HG03378 (cell line): ENCODE measurements around the gene EMSY.
"Not testable (repeated sequence)": the region's sequence is repeated elsewhere in the genome, so short reads cannot be mapped to it uniquely, and the experiment has no call there.

Experiments
- ATAC-seq: cut with Tn5 transposase; IDR thresholded peaks from one replicate; pipeline ENCODE4 v1.9.1; 2021; ENCODE audit warnings: mild to moderate bottlenecking, moderate library complexity; ENCODE audit not compliant: unreplicated experiment

The EMSY gene

DNA sequence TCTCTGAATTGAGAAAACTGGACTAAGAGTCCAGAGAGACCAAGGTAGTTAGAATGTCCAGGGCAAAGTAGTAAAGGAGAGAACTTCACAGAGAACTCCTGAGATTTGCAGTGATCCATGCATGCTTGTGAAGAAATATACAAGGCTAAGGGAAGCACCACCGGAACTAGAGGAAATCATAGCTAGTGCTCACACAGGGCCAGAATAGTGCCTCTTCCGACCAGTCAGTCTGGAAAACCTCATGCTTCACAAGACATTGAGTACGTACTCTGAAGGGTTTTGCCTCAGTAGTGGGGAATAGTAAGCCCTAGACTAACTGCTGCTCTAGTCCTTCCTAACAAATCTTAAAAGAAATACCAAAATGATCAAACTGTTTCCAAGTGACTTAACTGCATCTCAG is 117.7 kb downstream of the EMSY start:
- ATAC-seq, result no peak

DNA sequence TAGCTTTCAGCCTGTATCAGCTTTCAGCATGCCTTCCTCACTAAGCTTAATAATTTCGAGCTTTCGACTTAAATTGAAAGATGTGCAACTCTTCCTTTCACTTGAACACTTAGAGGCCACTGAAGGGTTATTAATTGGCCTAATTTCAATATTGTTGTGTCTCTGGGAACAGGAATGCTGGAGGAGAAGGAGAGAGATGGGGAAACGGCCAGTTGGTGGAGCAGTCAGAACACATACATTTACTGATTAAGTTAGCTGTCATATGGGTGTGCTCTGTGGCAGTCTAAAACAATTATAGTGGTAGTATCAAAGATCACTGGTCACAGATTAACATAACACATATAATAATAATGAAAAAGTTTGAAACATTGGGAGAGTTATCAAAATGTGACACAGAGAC is 119.5 kb downstream of the EMSY start:
- no peak for ATAC-seq

DNA sequence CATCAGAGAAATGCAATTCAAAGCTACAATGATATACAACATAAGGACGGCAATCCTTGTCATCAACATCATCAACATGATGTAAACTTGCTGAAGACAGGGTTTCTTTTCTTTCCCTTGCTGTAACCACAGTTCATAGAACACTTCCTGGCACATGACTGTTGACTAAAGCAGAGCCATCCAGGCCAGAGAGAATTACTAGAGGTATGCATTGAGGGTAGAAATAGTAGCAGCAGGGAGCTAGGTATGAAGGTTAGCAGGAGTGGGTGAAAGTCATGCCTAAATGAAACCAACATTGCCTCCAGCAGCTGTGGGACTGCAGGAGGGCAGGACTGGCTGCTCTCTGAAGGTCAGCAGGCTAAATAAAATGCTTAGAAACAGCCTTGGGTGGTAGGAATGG is 122.0 kb downstream of the EMSY start:
- ATAC-seq, result no peak

DNA sequence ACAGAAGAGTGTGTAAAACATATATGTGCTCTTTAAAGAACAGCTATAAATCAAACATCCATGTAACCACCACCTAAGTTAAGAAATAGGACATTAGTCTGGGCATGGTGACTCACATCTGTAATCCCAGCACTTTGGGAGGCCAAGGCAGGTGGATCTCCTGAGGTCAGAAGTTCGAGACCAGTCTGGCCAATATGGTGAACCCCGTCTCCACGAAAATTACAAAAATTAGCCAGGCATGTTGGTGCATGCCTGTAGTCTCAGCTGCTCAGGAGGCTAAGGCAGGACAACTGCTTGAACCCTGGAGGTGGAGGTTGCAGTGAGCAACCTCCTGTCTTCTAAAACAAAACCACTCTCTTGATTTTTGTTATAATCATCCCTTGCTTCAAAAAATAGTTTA is 122.4 kb downstream of the EMSY start:
- ATAC-seq, result no peak

DNA sequence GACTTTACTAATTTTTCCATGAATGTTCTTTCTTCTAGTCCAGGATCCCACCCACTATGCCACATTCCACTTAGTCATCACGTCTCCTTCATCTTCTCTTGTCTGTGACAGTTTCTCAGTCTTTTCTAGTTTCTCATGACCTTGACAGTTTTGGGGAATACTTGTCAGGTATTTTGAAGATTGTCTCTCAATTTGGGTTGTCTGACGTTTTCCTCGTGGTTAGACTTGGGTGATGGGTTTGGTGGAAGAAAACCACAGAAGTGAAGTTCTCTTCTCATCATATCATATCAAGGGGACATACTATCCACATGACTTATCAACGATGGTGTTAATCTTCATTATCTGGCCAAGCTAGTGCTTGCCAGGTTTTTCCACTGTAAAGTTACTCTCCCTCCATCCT is 123.3 kb downstream of the EMSY start:
- ATAC-seq, result no peak

GRCh38 chr11:76568621-76569020 is 123.8 kb downstream of the EMSY start:
- no peak for ATAC-seq

GRCh38 chr11:76572181-76572875 is 127.5 kb downstream of the EMSY start:
- not testable (repeated sequence) for ATAC-seq

DNA sequence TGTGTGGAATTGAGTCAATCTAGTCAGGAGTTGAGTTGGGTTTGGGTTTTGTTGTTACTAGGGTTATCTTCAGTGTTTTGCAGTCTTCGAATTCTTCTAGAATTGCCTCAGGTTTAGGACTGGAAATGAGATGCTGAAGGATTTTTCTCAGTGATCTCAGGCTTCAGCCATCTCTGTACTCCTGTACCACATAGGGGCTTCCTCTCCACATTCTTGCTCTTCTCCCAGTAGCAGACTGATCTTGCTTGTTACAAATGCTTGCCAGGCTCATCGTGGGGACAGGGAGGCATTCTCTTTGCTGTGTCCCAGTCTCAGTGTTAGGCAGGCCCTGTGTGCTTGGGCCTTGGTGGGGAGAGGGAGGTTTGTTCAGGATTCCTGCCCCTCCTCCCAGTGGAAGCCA is 129.6 kb downstream of the EMSY start:
- no peak for ATAC-seq

- ATAC-seq, result no peak
These were observed 130.1 kb downstream of the EMSY start for GRCh38 chr11:76574879-76575278.

DNA sequence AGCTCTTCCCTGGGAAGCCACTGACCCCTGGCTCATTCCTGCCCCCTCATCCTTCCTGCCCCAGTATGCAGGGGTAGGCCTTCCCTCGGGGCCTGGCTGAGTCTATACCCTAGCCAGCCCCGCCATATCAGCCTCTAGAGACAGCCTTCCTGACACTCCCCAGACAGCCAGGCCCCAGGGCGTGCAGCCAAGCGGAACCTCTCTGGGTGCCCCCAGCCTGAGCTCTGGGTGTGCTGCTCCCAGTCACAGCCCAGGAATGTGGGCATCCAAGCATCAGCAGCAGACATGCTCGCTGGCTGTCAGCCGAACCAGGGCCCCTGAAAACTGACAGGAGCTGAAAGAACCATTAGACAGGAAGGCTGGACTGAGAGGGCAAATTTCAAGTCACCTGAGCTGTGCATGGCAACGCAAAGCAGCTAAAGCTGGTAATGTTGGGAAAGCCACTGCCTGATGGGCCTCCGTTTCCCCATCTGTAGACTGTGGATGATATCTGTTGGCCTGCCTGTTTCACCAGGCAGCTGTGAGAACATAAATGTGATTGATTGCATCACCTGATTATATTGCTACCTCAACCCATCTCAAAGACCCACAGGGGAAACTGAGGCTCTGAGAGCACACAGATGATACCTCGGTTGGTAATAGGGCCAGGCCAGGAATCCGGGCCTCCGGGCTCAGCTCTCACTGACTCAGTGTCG is 132.6 kb downstream of the EMSY start:
- no peak for ATAC-seq

- no peak for ATAC-seq
These were observed 133.3 kb downstream of the EMSY start for GRCh38 chr11:76577921-76578653.

DNA sequence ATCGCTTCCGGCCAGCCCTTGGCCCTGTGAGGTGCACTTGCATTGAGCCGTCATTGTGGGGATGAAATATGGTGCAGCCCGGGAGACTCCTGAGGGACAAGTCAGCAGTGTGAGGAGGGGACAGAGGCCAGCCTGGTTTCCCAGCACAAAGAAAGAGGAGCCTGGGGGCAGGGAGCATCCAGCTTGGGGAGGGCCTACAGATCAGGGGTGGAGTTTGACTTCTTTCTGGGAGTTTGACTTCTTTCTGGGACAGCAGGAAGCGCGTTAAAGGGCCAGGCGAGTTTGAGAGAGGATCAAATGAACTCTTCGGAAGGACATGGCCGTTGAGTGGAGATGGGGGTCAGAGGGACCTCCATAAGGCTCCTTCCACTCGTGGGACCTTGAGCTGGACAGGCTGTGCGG is 133.8 kb downstream of the EMSY start:
- no peak for ATAC-seq

GRCh38 chr11:76579056-76579751 is 134.4 kb downstream of the EMSY start:
- no peak for ATAC-seq

- no peak for ATAC-seq
These were observed 134.9 kb downstream of the EMSY start for GRCh38 chr11:76579752-76580151.

- not testable (repeated sequence) for ATAC-seq
These were observed 137.7 kb downstream of the EMSY start for GRCh38 chr11:76582471-76582870.

DNA sequence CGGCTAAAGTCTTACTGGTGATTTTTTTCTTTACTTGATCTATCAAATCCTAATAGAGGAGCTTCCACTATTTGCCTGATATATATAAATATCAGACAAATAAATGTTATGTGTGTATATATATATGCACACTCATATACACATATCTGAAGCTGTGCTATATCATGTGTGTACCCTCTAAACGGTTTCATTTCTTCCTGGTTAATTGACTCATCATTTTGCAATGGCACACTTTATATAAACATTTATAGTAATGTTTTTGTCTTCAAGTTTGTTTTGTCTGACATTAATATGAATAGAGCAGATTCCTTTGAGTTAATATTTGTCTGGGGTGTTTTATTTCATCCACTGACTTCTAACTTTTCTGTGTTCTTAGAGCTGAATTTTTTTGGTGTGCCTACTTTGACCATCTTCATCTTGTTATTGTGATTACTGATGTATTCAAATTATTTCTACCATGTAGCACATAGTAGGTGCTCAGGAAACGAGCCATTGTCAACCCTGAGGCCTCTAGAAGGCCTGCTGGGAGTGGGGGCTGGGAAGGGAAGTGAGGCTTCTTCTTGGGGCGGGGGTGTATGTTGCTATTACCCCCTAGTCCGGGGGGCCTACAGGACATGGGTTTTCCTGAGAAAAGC is 143.1 kb downstream of the EMSY start:
- no peak for ATAC-seq

DNA sequence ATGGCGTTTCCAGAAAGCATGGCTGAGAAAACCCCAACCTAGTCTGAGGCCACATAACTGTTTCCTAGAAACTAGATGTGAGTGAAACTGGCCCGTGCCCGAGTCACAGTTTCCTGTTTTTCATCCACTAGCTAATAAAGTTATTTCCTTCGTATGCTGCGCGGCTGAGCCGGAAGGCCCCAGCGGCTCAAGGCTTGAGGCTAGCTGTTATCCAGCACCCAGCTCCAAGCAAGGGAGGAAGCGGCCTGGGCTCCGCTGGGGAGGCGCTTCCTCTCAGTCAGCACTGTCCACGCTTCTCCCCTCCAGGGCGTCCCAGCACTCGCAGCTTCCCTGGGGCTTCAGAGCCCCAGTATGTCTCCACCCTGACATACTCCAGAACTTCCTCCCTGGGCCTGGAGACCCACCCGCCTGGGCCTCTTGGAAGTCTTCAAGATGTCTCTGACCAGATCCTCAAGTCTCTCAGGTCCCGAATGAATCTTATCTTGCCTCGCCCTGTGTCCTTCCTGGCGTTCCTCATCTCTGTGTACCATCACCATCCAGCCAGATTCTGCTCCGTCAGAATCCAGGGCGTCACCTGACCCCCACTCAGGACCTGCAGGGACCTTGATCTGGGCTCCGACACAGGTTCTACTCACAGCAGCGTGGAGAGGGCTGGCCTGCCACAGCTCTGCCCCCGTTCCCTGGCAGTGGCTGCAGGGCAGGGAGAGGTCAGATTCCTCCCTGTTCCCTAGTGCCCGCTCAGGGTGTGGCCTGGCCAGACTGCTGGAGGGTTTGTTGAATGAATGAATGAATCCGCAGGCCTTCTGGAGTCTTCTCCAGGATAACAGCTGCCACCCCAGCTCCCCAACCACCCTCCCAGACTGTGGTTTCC is 143.9 kb downstream of the EMSY start:
- ATAC-seq, result no peak

- ATAC-seq, result no peak
These were observed 144.7 kb downstream of the EMSY start for GRCh38 chr11:76589477-76589876.

DNA sequence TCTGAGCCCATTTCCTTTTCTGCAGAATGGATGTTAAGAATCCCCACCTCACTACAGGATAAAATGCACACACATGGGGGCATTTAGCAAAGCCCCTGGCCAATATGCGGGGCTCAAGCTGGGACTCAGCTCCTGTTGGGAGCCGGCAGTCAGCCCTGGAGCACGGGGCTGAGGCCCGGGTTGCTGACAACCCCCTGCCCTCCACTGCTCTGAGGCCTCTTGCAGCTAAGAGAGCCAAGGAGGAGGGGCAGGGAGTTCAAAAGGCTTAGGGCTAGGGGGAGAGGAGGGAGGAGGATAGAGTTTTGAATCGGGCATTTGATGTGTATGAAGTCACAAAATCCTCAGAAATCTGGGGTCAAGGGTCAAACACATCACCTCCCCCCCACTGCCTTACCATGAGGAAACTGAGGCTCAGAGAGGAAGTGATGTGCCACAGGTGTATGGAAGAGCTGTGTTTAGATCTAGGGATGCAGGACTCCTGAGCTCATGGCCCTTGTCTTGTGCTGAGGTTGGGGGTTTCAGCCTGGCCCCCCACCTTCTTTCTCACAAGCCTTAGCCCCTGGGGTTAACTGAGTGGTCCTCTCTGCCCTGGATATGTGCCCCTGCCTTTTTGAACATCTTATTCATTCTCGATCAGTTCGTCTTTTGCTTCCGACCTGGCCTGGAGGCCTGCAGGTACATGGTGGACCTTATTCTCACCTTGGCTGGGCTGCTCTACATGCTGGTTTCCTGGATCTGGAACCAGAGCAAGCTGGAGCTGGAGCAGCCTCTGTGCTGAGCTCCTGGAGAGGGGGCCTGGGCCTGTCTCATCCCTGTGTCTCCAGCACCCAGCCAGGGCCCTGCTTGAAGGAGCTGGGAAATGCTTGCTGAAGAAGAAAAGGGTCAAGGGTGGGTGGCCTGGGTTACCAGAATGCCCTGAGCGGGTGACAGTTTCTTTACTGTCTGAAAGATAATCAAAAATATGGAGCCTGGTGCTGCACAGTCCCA is 145.4 kb downstream of the EMSY start:
- no peak for ATAC-seq
